ENCODE measurements around the gene TMEM106B.

- TF ChIP-seq, protein P1, sequence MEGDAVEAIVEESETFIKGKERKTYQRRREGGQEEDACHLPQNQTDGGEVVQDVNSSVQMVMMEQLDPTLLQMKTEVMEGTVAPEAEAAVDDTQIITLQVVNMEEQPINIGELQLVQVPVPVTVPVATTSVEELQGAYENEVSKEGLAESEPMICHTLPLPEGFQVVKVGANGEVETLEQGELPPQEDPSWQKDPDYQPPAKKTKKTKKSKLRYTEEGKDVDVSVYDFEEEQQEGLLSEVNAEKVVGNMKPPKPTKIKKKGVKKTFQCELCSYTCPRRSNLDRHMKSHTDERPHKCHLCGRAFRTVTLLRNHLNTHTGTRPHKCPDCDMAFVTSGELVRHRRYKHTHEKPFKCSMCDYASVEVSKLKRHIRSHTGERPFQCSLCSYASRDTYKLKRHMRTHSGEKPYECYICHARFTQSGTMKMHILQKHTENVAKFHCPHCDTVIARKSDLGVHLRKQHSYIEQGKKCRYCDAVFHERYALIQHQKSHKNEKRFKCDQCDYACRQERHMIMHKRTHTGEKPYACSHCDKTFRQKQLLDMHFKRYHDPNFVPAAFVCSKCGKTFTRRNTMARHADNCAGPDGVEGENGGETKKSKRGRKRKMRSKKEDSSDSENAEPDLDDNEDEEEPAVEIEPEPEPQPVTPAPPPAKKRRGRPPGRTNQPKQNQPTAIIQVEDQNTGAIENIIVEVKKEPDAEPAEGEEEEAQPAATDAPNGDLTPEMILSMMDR (IDR thresholded peaks at IDR 0.05): no peak
- TF ChIP-seq EP300 (IDR thresholded peaks at IDR 0.05; ENCODE audit: low read depth): no peak
- TF ChIP-seq POLR2AphosphoS5 (IDR thresholded peaks at IDR 0.05): no peak
These were observed 18.0 kb downstream of the TMEM106B start for GRCh38 chr7:12229046-12229445.
